Measurements from ENCODE around the gene NUP62.

Gene NUP62

GRCh38 chr19:49866933-49867782 is 62.1 kb downstream of the NUP62 start, which contains the start of gene PNKP:
Gene PNKP (minus strand): TSS chr19:49867576. CDS start chr19:49867204, 372 bp downstream.
- peak; percentile 94 for DNase-seq (ENCODE audit: low read depth)

GRCh38 chr19:49864890-49865289 is 64.4 kb downstream of the NUP62 start:
- no peak for DNase-seq (ENCODE audit: low read depth)

GRCh38 chr19:49863935-49864320 is 65.4 kb downstream of the NUP62 start:
- DNase-seq (ENCODE audit: low read depth), result no peak

- DNase-seq (ENCODE audit: low read depth), result no peak
Measured at GRCh38 chr19:49863254-49863934, 65.9 kb downstream of the NUP62 start.

- DNase-seq (ENCODE audit: low read depth), result no peak
Measured at GRCh38 chr19:49862391-49863253, 66.7 kb downstream of the NUP62 start.

- DNase-seq (ENCODE audit: low read depth), result no peak
Measured at GRCh38 chr19:49861541-49862378, 67.5 kb downstream of the NUP62 start.

- no peak for DNase-seq (ENCODE audit: low read depth)
Measured at GRCh38 chr19:49861107-49861506, 68.2 kb downstream of the NUP62 start.

GRCh38 chr19:49860336-49861102 is 68.8 kb downstream of the NUP62 start:
- DNase-seq (ENCODE audit: low read depth), result no peak

GRCh38 chr19:49859682-49860335 is 69.5 kb downstream of the NUP62 start:
- DNase-seq (ENCODE audit: low read depth), result no peak

- DNase-seq (ENCODE audit: low read depth), result peak; percentile 54
Measured at GRCh38 chr19:49858088-49858985, 71.0 kb downstream of the NUP62 start.

GRCh38 chr19:49857838-49858087 is 71.5 kb downstream of the NUP62 start:
- DNase-seq (ENCODE audit: low read depth), result no peak

GRCh38 chr19:49857061-49857837 is 72.1 kb downstream of the NUP62 start:
- no peak for DNase-seq (ENCODE audit: low read depth)
